Measurements from ENCODE around the gene GZMM. TPM values are rescaled to one million over a fixed set of nuclear protein-coding genes. Genes with fewer than 3 reads are reported as not detected.

Gene GZMM
- total and polyA plus RNA-seq, 2 of the 13 experiments (the other 11 are each of a cell fraction or from before 2014, with no cell fraction given): 0.07 TPM; not detected in 1

DNA sequence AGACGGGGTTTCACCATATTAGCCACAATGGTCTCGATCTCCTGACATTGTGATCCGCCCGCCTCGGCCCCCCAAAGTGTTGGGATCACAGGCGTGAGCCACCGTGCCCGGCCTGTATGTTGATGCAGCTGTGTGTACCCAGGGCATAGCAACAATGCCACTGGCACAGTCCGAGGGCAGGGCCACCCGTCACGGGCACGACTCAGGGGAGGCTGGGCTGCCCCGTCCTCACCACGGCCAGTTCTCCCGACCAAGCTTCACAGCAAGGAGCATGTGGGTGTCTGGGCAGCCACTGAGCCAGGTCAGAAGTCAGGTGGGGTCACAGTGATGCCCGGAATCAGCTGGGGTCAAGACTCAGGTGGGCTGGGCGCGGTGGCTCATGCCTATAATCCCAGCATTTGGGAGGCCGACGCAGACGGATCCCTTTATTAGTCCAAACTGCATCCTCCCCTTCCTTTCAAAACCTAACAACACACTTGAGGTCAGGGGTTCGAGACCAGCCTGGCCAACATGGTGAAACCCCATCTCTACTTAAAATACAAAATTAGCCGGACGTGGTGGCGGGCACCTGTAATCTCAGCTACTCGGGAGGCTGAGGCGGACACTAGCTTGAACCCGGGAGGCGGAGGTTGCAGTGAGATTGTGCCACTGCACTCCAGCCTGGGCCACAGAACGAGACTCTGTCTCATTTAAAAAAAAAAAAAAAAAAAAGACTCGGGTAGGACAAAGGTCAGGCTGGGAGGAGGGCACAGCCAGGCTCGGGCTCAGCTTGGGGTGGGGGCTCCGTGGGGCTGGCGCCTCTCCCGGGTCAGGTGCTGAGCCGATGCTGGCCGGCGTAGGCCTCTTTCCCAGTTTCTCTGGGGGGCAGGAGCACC lies 13.5 kb upstream of the GZMM start (continued):
- TF ChIP-seq ZNF513 (CRISPR knock-in tag; conservative IDR thresholded peaks at IDR 0.05) (no peak), ZSCAN30 (CRISPR knock-in tag; IDR thresholded peaks at IDR 0.05) (0 out of 2 replicates have a peak, but pooled peaks have one; percentile 67), ZNF629 (CRISPR knock-in tag; conservative IDR thresholded peaks at IDR 0.05) (0 out of 2 replicates have a peak, but pooled peaks have one; percentile 18), BRCA1 (CRISPR knock-in tag; IDR thresholded peaks at IDR 0.05) (no peak), KLF6 (CRISPR knock-in tag; IDR thresholded peaks at IDR 0.05) (no peak), TCF7L2 (IDR thresholded peaks at IDR 0.05; ENCODE audit: low read depth, low read length) (no peak), TARDBP (CRISPR knock-in tag; IDR thresholded peaks at IDR 0.05) (no peak), RAD21 (CRISPR knock-in tag; IDR thresholded peaks at IDR 0.05) (no peak; the same call in 1 of the 2 replicates), ZNF569 (CRISPR knock-in tag; IDR thresholded peaks at IDR 0.05; ENCODE audit: borderline replicate concordance) (no peak), NBN (conservative IDR thresholded peaks at IDR 0.05) (no peak), ZBTB20 (CRISPR knock-in tag; IDR thresholded peaks at IDR 0.05; ENCODE audit: borderline replicate concordance, low read depth) (no peak; the same call in 1 of the 2 replicates), TAF15 (IDR thresholded peaks at IDR 0.05; ENCODE audit: low read depth, low read length, poor library complexity, severe bottlenecking) (peak; percentile 72), BORCS8-MEF2B (CRISPR knock-in tag; IDR thresholded peaks at IDR 0.05) (no peak), ADNP (CRISPR knock-in tag; IDR thresholded peaks at IDR 0.05) (no peak), PAX8 (CRISPR knock-in tag; IDR thresholded peaks at IDR 0.05; ENCODE audit: borderline replicate concordance) (no peak)
- TF ChIP-seq, protein P1, sequence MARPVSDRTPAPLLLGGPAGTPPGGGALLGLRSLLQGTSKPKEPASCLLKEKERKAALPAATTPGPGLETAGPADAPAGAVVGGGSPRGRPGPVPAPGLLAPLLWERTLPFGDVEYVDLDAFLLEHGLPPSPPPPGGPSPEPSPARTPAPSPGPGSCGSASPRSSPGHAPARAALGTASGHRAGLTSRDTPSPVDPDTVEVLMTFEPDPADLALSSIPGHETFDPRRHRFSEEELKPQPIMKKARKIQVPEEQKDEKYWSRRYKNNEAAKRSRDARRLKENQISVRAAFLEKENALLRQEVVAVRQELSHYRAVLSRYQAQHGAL (CRISPR knock-in tag; IDR thresholded peaks at IDR 0.05; ENCODE audit: not compliant biosample characterization): no peak
- TF ChIP-seq, protein P2, sequence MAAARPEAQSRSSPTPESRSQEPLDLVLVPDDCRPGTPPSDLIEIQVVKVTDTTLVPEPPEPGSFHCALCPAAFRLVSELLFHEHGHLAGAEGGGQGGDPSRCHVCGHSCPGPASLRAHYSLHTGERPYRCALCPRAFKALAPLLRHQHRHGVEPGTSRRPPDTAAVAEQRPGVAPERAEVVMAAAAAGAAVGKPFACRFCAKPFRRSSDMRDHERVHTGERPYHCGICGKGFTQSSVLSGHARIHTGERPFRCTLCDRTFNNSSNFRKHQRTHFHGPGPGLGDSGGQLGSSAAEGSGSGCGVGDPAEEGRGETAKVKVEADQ (CRISPR knock-in tag; IDR thresholded peaks at IDR 0.05; ENCODE audit: borderline replicate concordance): no peak
- TF ChIP-seq, protein P3, sequence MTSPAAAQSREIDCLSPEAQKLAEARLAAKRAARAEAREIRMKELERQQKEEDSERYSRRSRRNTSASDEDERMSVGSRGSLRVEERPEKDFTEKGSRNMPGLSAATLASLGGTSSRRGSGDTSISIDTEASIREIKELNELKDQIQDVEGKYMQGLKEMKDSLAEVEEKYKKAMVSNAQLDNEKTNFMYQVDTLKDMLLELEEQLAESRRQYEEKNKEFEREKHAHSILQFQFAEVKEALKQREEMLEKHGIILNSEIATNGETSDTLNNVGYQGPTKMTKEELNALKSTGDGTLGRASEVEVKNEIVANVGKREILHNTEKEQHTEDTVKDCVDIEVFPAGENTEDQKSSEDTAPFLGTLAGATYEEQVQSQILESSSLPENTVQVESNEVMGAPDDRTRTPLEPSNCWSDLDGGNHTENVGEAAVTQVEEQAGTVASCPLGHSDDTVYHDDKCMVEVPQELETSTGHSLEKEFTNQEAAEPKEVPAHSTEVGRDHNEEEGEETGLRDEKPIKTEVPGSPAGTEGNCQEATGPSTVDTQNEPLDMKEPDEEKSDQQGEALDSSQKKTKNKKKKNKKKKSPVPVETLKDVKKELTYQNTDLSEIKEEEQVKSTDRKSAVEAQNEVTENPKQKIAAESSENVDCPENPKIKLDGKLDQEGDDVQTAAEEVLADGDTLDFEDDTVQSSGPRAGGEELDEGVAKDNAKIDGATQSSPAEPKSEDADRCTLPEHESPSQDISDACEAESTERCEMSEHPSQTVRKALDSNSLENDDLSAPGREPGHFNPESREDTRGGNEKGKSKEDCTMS (CRISPR knock-in tag; conservative IDR thresholded peaks at IDR 0.05): no peak
- TF ChIP-seq, protein P4, sequence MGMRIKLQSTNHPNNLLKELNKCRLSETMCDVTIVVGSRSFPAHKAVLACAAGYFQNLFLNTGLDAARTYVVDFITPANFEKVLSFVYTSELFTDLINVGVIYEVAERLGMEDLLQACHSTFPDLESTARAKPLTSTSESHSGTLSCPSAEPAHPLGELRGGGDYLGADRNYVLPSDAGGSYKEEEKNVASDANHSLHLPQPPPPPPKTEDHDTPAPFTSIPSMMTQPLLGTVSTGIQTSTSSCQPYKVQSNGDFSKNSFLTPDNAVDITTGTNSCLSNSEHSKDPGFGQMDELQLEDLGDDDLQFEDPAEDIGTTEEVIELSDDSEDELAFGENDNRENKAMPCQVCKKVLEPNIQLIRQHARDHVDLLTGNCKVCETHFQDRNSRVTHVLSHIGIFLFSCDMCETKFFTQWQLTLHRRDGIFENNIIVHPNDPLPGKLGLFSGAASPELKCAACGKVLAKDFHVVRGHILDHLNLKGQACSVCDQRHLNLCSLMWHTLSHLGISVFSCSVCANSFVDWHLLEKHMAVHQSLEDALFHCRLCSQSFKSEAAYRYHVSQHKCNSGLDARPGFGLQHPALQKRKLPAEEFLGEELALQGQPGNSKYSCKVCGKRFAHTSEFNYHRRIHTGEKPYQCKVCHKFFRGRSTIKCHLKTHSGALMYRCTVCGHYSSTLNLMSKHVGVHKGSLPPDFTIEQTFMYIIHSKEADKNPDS (CRISPR knock-in tag; IDR thresholded peaks at IDR 0.05): no peak
- TF ChIP-seq, protein P5, sequence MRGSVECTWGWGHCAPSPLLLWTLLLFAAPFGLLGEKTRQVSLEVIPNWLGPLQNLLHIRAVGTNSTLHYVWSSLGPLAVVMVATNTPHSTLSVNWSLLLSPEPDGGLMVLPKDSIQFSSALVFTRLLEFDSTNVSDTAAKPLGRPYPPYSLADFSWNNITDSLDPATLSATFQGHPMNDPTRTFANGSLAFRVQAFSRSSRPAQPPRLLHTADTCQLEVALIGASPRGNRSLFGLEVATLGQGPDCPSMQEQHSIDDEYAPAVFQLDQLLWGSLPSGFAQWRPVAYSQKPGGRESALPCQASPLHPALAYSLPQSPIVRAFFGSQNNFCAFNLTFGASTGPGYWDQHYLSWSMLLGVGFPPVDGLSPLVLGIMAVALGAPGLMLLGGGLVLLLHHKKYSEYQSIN (CRISPR knock-in tag; IDR thresholded peaks at IDR 0.05; ENCODE audit: borderline replicate concordance): no peak

Data from HepG2 (cell line).